ENCODE results near the gene FBXL5. TPM values are rescaled to one million over a fixed set of nuclear protein-coding genes. Genes with fewer than 3 reads are reported as not detected.

The FBXL5 gene
- total and polyA plus RNA-seq, 8 donors, result 17.6 to 39.2 (median 31.9) TPM

GRCh38 chr4:15681067-15681371 is 25.9 kb upstream of the FBXL5 start:
- Histone ChIP-seq H3K9me3 (no peaks in the 10 kb centered on the region), H3K4me3 (peak overlapping the region; percentile 49 to 78 (median 66)), H3K4me1 (peaks cover 9 to 21% (median 11%) of the 10 kb centered on the region in 3 donors), H3K27me3 (no peaks in the 10 kb centered on the region), H3K36me3 (no peaks in the 10 kb centered on the region), H3K27ac (peak overlapping the region in 2 of 4 donors; percentile 92 to 95)
- intact Hi-C loops (cut with DNase I), result no loop called here
- 1% methylated on average over 14 of the region's 14 CpGs for WGBS, 2 donors
- FAIRE-seq, result no peak
- no peak for TF ChIP-seq CTCF (IDR thresholded peaks at IDR 0.05)
- DNase-seq, result no peak
- no peak for ATAC-seq

DNA sequence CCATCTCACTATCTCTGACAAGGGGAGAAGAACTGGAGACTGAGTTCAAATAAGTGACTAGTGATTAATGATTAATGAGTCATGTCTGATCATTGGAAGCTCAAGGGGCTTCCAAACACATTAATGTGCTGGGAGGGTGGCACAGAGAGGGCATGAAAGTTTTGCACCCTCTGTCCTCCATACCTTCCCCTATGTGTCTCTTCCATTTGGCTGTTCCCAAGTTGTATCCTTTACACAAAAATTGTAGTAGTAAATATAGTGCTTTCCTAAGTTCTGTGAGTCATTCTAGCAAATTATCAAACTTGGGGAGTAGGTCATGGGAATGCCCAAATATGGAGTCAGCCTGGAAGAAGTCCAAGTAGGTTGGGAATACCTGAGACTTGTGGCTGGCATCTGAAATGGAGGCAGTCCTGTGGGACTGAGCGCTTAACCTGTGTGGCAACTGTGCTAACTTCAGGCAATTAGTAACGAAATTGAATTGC is 22.4 kb upstream of the FBXL5 start:
- Histone ChIP-seq H3K4me3 (no peak overlapping the region), H3K9me3 (no peaks in the 10 kb centered on the region), H3K27ac (peak overlapping the region in 2 of 4 donors; percentile 59 to 61), H3K4me1 (peaks cover 0 to 7% (median 6%) of the 10 kb centered on the region in 3 donors), H3K27me3 (no peaks in the 10 kb centered on the region), H3K36me3 (no peaks in the 10 kb centered on the region)
- no peak for TF ChIP-seq CTCF (IDR thresholded peaks at IDR 0.05)
- WGBS, 2 donors, result 29 to 30% methylated on average over 2 of the region's 2 CpGs
- FAIRE-seq, result no peak
- intact Hi-C loops (cut with DNase I), result no loop called here
- peak in 4 of 6 donors; percentile 56 to 79 (median 64) for DNase-seq
- ATAC-seq, result peak; percentile 44 to 60 (median 52)

DNA sequence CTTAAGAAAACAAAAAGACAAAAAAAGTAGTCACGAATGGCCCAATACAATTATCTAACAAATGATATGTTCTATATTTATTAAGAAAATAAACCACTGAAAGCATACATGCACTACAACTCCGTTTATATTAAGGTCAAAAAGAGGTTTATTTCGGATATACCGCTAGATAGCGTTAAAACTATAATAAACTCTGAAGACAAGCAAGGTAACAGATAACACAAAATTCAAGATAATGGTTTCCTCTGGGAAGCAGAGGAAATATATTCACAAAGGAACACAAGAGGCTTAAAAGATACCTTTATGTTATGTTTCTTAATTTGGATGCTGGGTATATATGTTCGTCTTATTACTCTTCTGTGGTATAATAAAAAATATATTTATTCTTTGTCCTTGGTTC is 21.7 kb upstream of the FBXL5 start:
- H3K27ac ChIP-seq, result peak overlapping the region in 1 of 4 donors; percentile 61
- no peaks in the 10 kb centered on the region for H3K9me3 ChIP-seq
- intact Hi-C loops (cut with DNase I), result no loop called here
- no peak for ATAC-seq
- FAIRE-seq, result no peak
- no peaks in the 10 kb centered on the region for H3K36me3 ChIP-seq
- TF ChIP-seq CTCF (IDR thresholded peaks at IDR 0.05), result no peak
- WGBS, 2 donors, result 86 to 89% methylated on average over 6 of the region's 6 CpGs
- H3K4me1 ChIP-seq, result peaks cover 0 to 4% (median 4%) of the 10 kb centered on the region in 3 donors
- no peak for DNase-seq
- no peaks in the 10 kb centered on the region for H3K27me3 ChIP-seq
- no peak overlapping the region for H3K4me3 ChIP-seq

- no peak for TF ChIP-seq CTCF (IDR thresholded peaks at IDR 0.05)
- FAIRE-seq (no peak), DNase-seq (no peak), ATAC-seq (no peak)
- WGBS, 2 donors, result 88 to 97% methylated on average over 1 of the region's 1 CpG
- intact Hi-C loops (cut with DNase I), result no loop called here
- H3K4me1 ChIP-seq, result peaks cover 0 to 4% (median 2%) of the 10 kb centered on the region in 3 donors
- no peaks in the 10 kb centered on the region for H3K36me3 ChIP-seq
- no peak overlapping the region for H3K27ac ChIP-seq
- H3K27me3 ChIP-seq, result no peaks in the 10 kb centered on the region
- H3K9me3 ChIP-seq, result no peaks in the 10 kb centered on the region
- no peak overlapping the region for H3K4me3 ChIP-seq
Measured at GRCh38 chr4:15676039-15676438, 20.9 kb upstream of the FBXL5 start.

DNA sequence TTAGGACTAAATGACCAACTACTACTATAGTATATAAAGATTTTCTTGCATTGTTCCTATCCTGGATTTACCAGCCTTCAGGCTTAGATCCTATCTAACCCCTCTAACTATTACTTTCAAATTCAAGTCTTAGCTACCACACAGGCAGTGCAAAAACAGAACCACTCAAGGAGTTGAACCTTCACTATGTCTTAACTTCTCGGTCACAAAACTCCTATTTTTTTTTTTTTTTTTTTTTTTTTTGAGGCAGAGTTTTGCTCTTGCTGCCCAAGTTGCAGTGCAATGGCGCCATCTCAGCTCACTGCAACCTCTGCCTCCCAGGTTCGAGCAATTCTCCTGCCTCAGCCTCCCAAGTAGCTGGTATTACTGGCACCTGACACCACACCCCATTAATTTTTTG is 20.2 kb upstream of the FBXL5 start:
- DNase-seq, result no peak
- no peak for TF ChIP-seq CTCF (IDR thresholded peaks at IDR 0.05)
- intact Hi-C loops (cut with DNase I), result no loop called here
- peaks cover 0 to 4% (median 0%) of the 10 kb centered on the region in 3 donors for H3K4me1 ChIP-seq
- no peak overlapping the region for H3K27ac ChIP-seq
- no peak for FAIRE-seq
- no peaks in the 10 kb centered on the region for H3K36me3 ChIP-seq
- no peaks in the 10 kb centered on the region for H3K9me3 ChIP-seq
- ATAC-seq, result no peak
- no peak overlapping the region for H3K4me3 ChIP-seq
- 93 to 98% methylated on average over 3 of the region's 3 CpGs for WGBS, 2 donors
- H3K27me3 ChIP-seq, result no peaks in the 10 kb centered on the region

Data from pancreas (tissue), 10 donors.